Coronary artery (tissue), 2 donors: Measurements from ENCODE around the gene ARL16.

Experiments used
- DNase-seq: peaks from one replicate; pipeline ENCODE4 v3.0.0-alpha.2; 2017; ENCODE audit warnings: low spot score
- H3K27ac ChIP-seq, 2 donors: fragments of 200-600 bp; sonication (generic); one replicate each; pipeline ENCODE4 v1.5.1; 2016 to 2019
- H3K4me3 ChIP-seq: fragments of 200-600 bp; sonication (generic); 2 replicates; pipeline ENCODE4 v1.5.1; 2016; ENCODE audit warnings: mild to moderate bottlenecking, moderate library complexity
- CTCF ChIP-seq: fragments of 200-600 bp; sonication (generic); IDR thresholded peaks from one replicate; pipeline ENCODE4 v1.5.1; 2019; ENCODE audit warnings: antibody characterized with exemption

Gene ARL16

GRCh38 chr17:81673561-81674258 is 9.9 kb downstream of the ARL16 start:
- H3K4me3 ChIP-seq: no peak overlapping the region

DNA sequence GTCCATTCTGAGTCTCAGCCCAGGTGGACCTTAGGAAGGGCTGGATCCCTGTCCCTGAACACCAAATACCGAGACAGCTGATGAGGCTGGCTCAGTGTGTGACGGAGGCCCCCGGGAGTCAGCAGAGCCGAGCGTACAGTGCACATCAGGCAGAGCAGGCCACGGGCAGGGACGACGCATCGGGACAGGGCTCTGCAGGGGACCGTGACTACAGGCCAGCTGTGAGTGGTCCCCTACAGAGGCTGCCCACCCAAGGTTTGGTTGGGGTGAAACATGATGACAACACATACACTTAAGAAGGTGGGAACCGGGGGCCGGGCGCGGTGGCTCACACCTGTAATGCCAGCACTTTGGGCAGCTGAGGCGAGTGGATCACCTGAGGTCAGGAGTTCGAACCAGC is 10.6 kb downstream of the ARL16 start:
- TF ChIP-seq CTCF: no peak
- Histone ChIP-seq H3K4me3 (no peak overlapping the region), H3K27ac (no peak overlapping the region)
- no peak for DNase-seq

More at GRCh38 chr17:81673561-81674258, 9.9 kb downstream of the ARL16 start:
- DNase-seq: no peak
- TF ChIP-seq CTCF: no peak
- no peak overlapping the region for H3K27ac ChIP-seq

DNA sequence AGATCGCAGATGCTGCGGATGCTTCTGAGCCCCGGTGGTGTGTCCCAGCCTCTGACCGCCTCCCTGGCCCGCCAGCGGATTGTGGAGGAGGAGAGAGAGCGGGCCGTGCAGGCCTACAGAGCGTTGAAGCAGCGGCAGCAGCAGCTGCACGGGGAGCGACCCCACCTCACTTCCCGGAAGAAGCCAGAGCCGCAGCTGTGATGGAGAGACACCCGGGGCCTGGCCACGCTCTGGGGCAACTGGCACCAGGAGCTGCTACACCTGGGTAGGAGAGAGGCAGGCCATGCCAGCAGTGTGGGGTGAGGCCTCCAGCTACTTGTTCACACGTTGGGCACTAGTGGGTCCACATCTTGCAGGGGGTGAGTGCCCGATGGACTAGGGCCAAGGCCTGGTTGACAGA is 11.1 kb downstream of the ARL16 start:
- no peak overlapping the region for H3K4me3 ChIP-seq
- DNase-seq: no peak
- H3K27ac ChIP-seq: no peak overlapping the region
- TF ChIP-seq CTCF: no peak

DNA sequence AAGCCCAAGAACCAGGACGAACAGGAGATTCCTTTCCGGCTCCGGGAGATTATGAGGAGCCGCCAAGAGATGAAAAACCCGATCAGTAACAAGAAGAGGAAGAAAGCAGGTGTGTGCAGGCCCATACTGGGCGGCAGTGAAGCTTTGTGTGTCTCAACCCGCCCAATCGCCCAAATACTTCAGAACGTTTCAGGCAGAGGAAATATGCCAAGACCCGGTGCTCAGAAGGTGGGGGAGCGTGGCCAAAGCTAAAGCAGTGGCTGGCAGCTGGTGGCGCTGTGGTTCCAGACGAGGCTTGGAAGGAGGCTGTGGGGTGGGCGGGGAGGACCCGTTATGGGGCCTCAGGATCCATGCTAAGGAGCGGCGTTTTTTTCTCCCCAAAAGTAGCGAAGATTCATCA is 15.8 kb downstream of the ARL16 start:
- DNase-seq: no peak
- TF ChIP-seq CTCF: no peak
- Histone ChIP-seq H3K27ac (no peak overlapping the region), H3K4me3 (peak overlapping the region; percentile 87)

DNA sequence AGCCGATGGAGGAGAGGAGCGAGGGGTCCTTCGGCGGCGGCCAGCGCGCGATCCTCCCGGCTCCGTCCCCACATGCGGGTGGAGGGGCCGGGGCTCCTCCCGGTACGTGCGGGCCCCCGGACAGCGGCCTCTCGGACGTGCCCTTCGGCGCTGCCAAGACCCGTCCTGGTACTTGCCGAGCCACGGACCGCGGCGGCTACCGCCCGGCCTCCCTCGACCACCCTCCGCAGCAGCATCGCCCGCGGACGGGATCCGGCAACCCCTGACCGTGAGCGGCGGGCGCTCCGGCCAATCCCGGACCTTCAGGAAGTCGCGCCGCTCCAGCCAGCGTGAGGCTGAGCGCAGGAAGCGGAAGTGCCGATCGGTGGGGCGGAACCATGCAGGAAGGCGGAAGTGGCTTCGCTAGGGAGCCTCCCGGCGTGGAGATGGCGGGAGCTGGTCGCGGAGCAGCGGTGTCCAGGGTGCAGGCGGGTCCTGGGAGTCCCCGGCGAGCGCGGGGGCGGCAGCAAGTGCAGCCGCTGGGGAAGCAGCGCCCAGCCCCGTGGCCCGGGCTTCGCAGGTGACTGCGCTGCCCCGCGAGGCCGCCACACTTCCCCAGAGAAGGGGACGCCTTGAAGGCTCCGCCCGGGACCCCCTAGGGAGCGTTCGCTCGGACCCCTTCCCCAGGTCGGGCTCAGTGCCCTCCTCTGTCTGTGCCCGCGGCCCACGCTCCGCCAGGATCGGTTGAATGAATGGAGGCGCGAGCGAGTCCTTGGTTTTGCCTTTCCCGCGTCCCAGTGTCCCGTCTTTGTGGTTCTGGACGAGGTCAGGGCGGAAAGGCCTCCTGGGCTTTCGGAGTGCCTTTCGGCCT is 17.0 kb downstream of the ARL16 start, which contains the start of the genes CCDC137 and OXLD1:
TSS of gene CCDC137 (plus strand) at position 396 of the 850 bp plus-strand sequence. CDS start at position 426, 30 bp downstream.
TSS of gene OXLD1 (minus strand) at position 264 of the 850 bp plus-strand sequence. CDS start at position 236, 28 bp downstream.
- peak within 1 kb of the TSS; percentile 87 for H3K4me3 ChIP-seq
- TF ChIP-seq CTCF: no peak
- peak; percentile 95 for DNase-seq
- peak within 1 kb of the TSS; percentile 61 to 84 for H3K27ac ChIP-seq

DNA sequence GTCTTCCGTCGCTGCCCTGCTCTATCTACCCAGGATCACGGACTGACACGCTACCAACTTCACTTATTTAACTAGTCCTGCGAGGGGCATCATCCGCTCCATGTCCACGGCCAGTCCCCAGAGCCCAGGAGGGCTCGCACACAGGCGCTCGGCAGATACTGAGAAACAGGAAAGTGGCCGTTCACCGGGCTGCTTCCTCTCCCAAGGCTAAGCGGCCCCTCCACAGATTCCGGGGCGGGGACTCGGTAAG is 17.6 kb downstream of the ARL16 start:
- peak overlapping the region; percentile 61 to 84 for H3K27ac ChIP-seq
- no peak for TF ChIP-seq CTCF
- DNase-seq: no peak
- peak overlapping the region; percentile 87 for H3K4me3 ChIP-seq
